ENCODE measurements around the gene SOCS3.

- TF ChIP-seq TAF1 (IDR thresholded peaks at IDR 0.05; ENCODE audit: low read depth, low read length): no peak
- 0 out of 2 replicates have a peak, but pooled peaks have one; percentile 36 for TF ChIP-seq POLR2AphosphoS5 (IDR thresholded peaks at IDR 0.05; ENCODE audit: low read depth, low read length)
Observed at GRCh38 chr17:78383725-78384471, 24.0 kb upstream of the SOCS3 start.

All from GM12891 (cell line).